Measurements from ENCODE around the gene ARRDC5. TPM values are rescaled to one million over a fixed set of nuclear protein-coding genes. Genes with fewer than 3 reads are reported as not detected.

The ARRDC5 gene
- total RNA-seq, 1 experiment from 2014 or later = not detected

- H3K79me1 ChIP-seq (ENCODE audit: insufficient read depth, low read depth, low read length, poor library complexity, severe bottlenecking) = no peaks in the 10 kb centered on the region
- Mint-ChIP-seq H3K27me3 (ENCODE audit: low read depth) (no peaks in the 10 kb centered on the region; the same call in 1 of the 2 replicates), H3K36me3 (ENCODE audit: insufficient read depth in 1 of 3, low read depth in 3 of 3) (no peaks in the 10 kb centered on the region; a peak in 1 of 7 replicates), H3K4me1 (peaks cover 13 to 20% of the 10 kb centered on the region in 2 experiments), H3K27ac (peak overlapping the region in 1 of 3 experiments; percentile 34; a peak in 1 of 7 replicates), H3K9me3 (peaks cover 0 to 6% of the 10 kb centered on the region in 2 experiments; a peak in 2 of 5 replicates), H3K4me3 (peak overlapping the region in 1 of 2 experiments; percentile 29; a peak in 1 of 5 replicates)
- no peak overlapping the region for H2AFZ ChIP-seq (ENCODE audit: low read length)
- H3K23me2 ChIP-seq (ENCODE audit: insufficient read length, low read depth, low read length, poor library complexity, severe bottlenecking) = no peaks in the 10 kb centered on the region
- no peak overlapping the region for H4K8ac ChIP-seq (replicated peaks; ENCODE audit: insufficient read length, low read depth, low read length)
- no peaks in the 10 kb centered on the region for H3K9me3 ChIP-seq (ENCODE audit: control insufficient read depth, low read depth, low read length)
- no peak overlapping the region for H3K9ac ChIP-seq (ENCODE audit: extremely low read depth, insufficient read length, low read length)
- H4K5ac ChIP-seq (ENCODE audit: insufficient read length, low read depth, low read length) = no peak overlapping the region
- H2BK20ac ChIP-seq (ENCODE audit: low read depth, low read length, poor library complexity, severe bottlenecking) = no peak overlapping the region
- H3K23ac ChIP-seq (ENCODE audit: insufficient read length, low read depth, low read length) = no peak overlapping the region
- H3K27me3 ChIP-seq (ENCODE audit: insufficient read depth, low read length) = no peaks in the 10 kb centered on the region
- H3K14ac ChIP-seq (ENCODE audit: insufficient read depth, low read length) = peak overlapping the region; percentile 78; the same call in 1 of the 2 replicates
- no peak overlapping the region for H3T11ph ChIP-seq (ENCODE audit: low read length)
- H3K79me2 ChIP-seq (ENCODE audit: insufficient read depth, low read length) = no peaks in the 10 kb centered on the region
- no peak overlapping the region for H3K27ac ChIP-seq (ENCODE audit: insufficient read length, low read depth, low read length)
- H3K18ac ChIP-seq (ENCODE audit: insufficient read length, low read depth, low read length) = peak overlapping the region; percentile 23
- no peak overlapping the region for H3K4me2 ChIP-seq (ENCODE audit: insufficient read depth, insufficient read length, low read length)
- WGBS (ENCODE audit: extremely low coverage, insufficient read length, low lambda C conversion rate) = no CpG with 5 or more reads among the region's 23 CpGs
- peak; percentile 31 for DNase-seq
- no peaks in the 10 kb centered on the region for H3K4me1 ChIP-seq (ENCODE audit: insufficient read depth, low read length)
- no peak overlapping the region for H2AK5ac ChIP-seq (ENCODE audit: insufficient read length, low read length)
- no peak overlapping the region for H2BK12ac ChIP-seq (ENCODE audit: insufficient read length, low read depth, low read length)
- no peaks in the 10 kb centered on the region for H4K20me1 ChIP-seq (ENCODE audit: control insufficient read depth, insufficient read depth, insufficient read length)
- no peak overlapping the region for H3K56ac ChIP-seq (ENCODE audit: insufficient read length, low read depth, low read length)
- no peak overlapping the region for H2BK15ac ChIP-seq (ENCODE audit: low read depth, low read length)
- H4K91ac ChIP-seq (ENCODE audit: insufficient read length, low read depth, low read length) = peak overlapping the region; percentile 99
- H2BK120ac ChIP-seq (ENCODE audit: low read depth, low read length, poor library complexity, severe bottlenecking) = no peak overlapping the region
- no peak for TF ChIP-seq CTCF (conservative IDR thresholded peaks at IDR 0.05)
- peak overlapping the region; percentile 82; the same call in 1 of the 2 replicates for H3K4ac ChIP-seq (ENCODE audit: low read depth, low read length)
- no peak overlapping the region for H2BK5ac ChIP-seq (ENCODE audit: insufficient read length, low read length)
Measured at GRCh38 chr19:4878491-4878968, 24.2 kb downstream of the ARRDC5 start.

Data from H9 (cell line).